ENCODE measurements around the gene EDIL3.

DNA sequence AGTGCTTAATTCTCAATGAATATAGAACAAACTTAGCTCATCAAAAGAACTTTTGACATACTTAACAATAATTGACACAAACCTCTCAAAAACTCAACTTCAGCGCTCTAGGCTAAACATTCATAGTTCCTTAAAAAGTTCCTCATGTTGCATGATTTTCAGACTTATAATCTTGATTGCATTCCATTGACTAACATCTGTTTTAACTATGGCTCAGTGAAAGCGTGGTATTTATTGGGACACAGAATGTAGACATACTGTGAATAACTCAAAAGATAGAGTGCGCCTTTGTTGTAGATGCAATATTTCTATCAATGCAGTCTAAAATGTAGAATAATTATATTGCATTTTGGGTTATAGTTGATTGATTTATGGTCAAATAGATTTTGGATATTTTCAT is 436.9 kb downstream of the EDIL3 start:
- TF ChIP-seq, protein P1, sequence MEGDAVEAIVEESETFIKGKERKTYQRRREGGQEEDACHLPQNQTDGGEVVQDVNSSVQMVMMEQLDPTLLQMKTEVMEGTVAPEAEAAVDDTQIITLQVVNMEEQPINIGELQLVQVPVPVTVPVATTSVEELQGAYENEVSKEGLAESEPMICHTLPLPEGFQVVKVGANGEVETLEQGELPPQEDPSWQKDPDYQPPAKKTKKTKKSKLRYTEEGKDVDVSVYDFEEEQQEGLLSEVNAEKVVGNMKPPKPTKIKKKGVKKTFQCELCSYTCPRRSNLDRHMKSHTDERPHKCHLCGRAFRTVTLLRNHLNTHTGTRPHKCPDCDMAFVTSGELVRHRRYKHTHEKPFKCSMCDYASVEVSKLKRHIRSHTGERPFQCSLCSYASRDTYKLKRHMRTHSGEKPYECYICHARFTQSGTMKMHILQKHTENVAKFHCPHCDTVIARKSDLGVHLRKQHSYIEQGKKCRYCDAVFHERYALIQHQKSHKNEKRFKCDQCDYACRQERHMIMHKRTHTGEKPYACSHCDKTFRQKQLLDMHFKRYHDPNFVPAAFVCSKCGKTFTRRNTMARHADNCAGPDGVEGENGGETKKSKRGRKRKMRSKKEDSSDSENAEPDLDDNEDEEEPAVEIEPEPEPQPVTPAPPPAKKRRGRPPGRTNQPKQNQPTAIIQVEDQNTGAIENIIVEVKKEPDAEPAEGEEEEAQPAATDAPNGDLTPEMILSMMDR (IDR thresholded peaks at IDR 0.05; ENCODE audit: low read depth, low read length, poor library complexity, severe bottlenecking): no peak
- TF ChIP-seq EZH2phosphoT487 (IDR thresholded peaks at IDR 0.05; ENCODE audit: borderline replicate concordance, low read length): no peak

Data from DOHH2 (cell line).